IPS DF 4.7 (cell line): ENCODE measurements around the gene LIN28A.
"Not testable (repeated sequence)": the region's sequence is repeated elsewhere in the genome, so short reads cannot be mapped to it uniquely, and the experiment has no call there.

Experiments used
- DNase-seq: peaks from one replicate; pipeline ENCODE4 v3.0.0-alpha.2; 2013; ENCODE audit warnings: low spot score; ENCODE audit errors: extremely low read depth

Gene LIN28A

GRCh38 chr1:26410706-26411623 lies at the start of gene LIN28A:
TSS of gene LIN28A (plus strand) at chr1:26410817. CDS start at chr1:26410892, 75 bp downstream.
- DNase-seq = no peak

DNA sequence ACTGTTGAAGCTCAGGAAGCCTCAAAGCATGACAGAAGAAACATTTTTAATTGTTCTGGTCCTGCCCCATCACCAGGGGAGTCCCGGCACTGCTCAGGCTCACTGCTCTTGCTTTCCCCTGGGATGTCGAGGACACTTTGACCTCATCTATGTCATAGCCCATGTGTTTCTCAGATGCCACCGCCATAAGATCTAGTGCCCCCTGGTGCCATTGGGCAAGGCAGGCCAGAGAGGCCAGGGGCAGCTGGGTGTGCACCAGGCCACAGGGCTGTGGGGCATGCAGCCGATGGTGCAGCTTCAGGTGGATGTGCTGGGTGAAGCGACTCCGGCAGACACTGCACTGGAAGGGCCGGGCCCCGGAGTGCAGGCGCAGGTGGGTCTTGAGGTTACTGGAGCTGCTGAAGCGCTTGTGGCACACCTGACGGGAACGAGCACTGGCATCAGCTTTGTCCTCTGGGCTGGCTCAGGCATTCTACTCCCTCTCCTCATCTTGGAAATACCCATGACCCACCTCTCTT lies 49.0 kb upstream of the LIN28A start:
- DNase-seq = no peak

DNA sequence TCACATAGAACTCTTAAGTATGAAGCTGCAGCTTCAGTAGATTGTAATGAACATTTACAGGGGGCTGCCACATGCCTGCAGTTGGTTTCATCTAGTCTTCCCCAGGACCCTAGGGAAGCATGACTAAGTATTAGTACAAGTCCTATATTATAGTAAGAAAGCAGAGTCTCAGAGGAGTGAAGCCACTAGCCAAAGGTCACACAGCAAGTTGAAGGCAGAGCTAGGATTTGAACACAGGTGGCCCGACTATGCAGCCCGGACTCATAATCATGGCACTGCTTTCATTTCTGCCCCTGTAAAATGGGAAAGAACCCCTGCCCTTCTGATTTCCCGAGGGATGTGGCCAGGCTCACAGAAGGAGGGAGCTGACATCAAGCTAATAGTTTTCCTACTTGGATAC lies 48.3 kb upstream of the LIN28A start:
- DNase-seq = no peak

DNA sequence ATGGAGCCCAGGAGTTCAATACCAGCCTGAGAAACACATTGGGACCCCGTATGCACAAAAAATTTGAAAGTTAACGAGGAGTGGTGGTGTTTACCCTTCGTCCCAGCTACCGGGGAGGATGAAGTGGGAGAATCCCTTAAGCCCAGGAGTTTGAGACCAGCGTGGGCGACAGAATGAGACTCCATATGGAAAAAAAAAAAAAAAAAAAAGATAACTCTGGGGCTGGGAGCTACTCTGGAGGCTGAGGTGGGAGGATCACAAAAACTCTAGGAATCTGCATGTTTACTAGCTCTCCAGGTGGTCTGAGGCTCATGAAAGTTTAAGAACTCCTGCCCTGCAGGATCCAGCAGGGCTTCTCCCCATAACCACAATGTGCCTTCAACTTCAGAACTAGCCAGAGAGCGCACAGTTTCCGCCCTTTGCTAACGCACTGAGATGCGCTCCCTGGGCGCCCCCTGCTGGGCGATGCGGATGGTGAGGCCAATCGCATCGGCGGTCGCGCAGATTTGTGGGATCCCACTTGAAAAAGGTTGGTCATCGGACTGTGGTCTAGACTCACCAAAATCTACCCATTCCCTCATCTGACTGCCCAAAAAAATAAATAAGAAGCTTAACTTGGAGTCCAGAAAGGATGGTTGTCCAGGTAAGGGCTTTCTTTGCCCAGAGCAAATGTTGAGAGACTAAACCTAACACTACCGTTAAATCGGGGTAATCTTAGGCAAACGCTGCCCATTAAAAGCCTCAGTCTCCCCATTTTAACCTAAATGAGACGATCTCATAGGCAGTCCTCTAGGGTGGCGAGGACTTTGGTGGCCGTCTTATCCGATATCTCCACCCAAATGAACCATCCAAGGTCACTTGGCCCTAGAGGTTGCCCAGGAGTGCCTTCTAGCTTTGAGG lies 46.8 kb upstream of the LIN28A start:
- DNase-seq = peak; percentile 79

DNA sequence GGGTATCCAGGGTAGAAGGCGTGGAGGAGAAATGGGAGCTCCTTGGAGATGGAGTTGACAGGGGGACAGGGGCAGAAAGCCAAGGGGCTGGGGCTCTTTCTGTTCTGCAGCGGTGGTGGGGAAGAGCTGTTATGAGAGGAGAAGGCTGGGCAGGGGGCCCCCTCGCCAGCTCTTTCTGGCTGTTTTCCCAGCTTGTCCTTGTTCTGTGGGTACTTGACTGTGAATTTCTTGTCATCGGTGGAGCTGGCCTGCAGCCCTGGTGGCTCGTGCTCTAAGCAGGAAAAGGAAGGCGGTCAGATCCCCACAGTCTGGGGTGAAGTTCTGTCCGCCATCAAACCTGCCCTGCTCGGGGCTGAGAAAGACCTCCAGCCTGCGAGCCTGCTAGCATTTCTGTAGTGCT lies 45.7 kb upstream of the LIN28A start:
- DNase-seq = no peak

DNA sequence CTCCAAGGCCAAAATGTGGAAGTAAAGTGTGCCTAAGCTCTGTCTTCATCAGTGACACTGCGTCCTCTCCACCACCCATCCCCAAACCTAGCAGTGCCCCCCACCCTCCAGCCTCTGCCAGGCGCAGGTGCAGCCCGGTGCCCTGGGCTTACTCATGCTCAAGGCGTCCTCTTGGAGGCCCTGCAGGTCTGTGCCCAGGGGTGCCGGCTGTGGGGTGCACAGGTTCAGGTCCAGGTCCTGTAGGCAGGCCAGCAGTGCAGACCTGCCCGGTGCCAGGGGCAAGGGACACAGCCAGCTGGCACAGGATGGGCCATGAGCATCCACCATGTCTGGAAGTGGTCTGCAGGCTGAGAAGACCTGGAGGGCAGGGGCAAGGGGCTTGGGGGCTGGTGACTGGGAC lies 43.2 kb upstream of the LIN28A start:
- DNase-seq = no peak

- no peak for DNase-seq
These were observed 42.6 kb upstream of the LIN28A start for GRCh38 chr1:26368006-26368405.

DNA sequence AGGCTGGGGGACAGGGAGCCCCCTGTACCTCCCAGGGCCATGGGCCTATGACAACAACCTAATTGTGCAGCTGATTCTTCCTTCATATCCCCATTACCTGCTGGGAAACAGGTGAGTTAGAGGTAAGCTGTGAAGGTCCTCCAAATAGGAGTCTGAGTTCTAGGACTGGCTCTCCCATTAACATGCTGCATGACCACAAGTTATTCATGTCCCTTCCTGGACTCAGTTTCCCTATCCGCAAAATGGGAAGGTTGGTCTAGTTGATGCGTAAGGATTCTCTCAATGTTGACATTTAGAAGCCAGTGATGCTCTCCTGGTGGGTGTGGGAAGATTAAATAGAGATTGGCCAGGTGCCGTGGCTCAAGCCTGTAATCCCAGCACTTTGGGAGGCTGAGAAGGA lies 42.1 kb upstream of the LIN28A start:
- no peak for DNase-seq

DNA sequence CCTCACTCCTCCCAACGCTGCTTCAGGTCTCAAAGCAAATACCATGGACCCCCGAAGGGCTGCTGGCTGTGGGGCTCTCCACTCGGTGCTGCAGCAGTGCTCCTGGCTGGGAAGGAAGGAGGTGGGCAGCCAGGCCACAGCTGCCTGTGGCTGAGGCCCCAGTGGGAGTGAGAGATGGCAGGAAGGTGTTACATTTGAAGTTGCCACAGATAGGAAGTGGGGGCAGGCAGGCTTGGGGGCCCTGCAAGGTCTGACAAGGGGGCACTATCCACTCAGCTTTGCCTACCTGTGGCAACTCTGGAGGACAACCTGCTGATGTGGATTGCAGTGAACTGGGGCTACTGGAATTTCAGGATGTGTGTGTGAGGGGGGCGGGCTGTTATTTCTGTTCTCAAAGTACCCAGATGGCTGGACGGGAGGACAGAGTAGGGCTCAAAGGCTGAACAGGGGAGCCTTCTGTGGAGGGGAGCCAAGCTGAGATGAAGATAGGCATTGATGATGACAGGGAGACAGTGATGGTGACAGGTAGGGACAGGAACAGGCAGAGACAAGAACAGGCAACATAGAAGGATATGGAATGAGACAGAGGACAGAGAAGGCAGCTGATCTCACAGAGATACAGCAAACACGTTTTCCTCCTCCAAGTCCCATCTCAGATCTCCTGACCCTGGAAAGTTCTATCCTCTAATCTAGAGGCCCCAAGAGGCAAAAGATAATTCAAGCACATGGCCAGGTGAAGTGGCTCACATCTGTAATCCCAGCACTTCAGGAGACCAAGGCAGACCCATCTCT lies 39.8 kb upstream of the LIN28A start:
- DNase-seq = no peak

- no peak for DNase-seq
These were observed 38.6 kb upstream of the LIN28A start for GRCh38 chr1:26372039-26372438.

- not testable (repeated sequence) for DNase-seq
These were observed 38.0 kb upstream of the LIN28A start, which contains the start of gene ZNF683 for GRCh38 chr1:26372611-26373010. TSS of gene ZNF683 (minus strand) at chr1:26372750. CDS start at chr1:26368571, 4,179 bp downstream.

GRCh38 chr1:26373281-26373680 lies 37.3 kb upstream of the LIN28A start:
- DNase-seq = no peak

GRCh38 chr1:26373789-26374188 lies 36.8 kb upstream of the LIN28A start:
- DNase-seq = no peak

DNA sequence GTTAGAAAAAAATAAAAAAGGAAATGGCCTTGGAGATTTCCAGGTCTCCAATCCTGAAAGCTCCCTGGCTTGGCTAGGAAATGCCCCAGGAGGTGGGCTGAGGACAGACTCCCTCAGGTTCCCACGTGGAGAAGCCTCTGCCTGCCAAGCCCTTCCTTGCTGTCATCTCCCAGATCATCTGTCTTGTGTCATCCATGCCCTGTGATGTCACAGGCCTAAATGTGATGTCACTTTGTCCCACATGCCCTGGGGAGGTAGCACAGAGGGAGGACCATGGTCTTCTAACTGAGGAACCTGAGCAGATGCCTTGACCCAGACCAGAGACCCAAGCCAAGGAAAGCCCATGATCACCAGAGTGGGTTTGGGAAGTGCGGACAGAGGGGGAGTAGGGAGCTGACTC lies 36.3 kb upstream of the LIN28A start:
- not testable (repeated sequence) for DNase-seq

DNA sequence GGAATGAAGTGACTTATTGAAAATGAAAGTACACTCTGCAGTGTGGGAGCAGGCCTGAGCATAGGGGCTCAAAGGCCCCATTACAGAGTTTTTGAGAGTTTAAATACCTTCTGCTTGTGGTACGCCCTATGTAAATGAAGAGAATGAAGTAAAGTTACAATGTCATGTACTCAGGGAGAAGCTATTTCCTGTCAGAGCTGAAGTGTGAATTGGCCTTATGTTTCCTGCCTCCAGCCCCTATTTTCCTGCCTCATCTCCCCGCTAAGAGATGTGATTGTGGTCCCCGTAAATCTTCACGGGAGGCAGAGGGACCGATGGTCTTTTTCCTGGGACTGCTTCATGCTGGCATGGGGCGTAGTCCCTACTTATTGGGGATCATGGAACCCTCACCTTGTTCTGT lies 35.5 kb upstream of the LIN28A start:
- DNase-seq = no peak

- DNase-seq = no peak
These were observed 34.6 kb upstream of the LIN28A start for GRCh38 chr1:26376050-26376449.

GRCh38 chr1:26378088-26378878 lies 32.3 kb upstream of the LIN28A start:
- no peak for DNase-seq

DNA sequence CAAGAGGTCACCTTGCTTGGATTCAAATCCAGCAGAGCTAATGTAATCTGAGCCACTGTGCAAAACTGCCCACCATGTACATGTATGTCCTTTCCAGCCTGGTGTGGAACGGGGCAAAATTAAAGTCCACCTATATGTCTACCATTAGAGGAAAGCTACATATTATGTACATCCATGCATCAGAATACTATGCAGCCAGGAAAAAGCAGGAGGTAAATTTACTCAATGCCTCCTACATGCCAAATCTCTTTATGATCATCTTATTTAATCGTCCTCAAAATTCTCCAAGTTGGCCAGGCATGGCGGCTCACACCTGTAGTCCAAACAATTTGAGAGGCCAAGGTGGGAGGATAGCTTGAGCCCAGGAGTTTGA lies 31.8 kb upstream of the LIN28A start:
- DNase-seq = no peak

- no peak for DNase-seq
These were observed 26.5 kb upstream of the LIN28A start for GRCh38 chr1:26384076-26384475.

DNA sequence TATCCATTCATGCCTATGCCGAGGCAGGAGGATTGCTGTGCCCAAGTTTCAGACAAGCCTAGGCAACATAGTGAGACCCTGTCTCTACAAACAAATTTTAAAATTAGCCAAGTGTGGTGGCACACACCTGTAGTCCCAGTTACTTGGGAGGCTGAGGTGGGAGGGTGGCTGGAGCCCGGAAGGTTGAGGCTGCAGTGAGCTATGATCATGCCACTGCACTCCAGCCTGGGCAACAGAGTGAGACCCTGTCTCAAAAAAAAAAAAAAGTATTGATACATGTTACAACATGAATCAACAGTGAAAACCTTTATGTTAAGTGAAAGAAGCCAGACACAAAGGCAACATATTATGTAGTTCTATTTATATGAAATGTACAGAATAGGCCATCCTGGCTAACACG lies 25.6 kb upstream of the LIN28A start:
- not testable (repeated sequence) for DNase-seq
